M059J (cell line): Measurements from ENCODE around the gene PADI3. TPM values are rescaled to one million over a fixed set of nuclear protein-coding genes. Genes with fewer than 3 reads are reported as not detected.

Source experiments
- DNase-seq: peaks from one replicate; pipeline ENCODE4 v3.0.0-alpha.2; 2012; ENCODE audit warnings: low read depth
- total RNA-seq: library from RNA; depleted of rRNA; stranded (reverse); fragments of >200 nt; shearing (Covaris generic); gene quantifications from 2 replicates; pipeline ENCODE4 v1.2.3, GENCODE V29; 2014

Gene PADI3
- total RNA-seq, 1 experiment from 2014 or later = 5.3 TPM

DNA sequence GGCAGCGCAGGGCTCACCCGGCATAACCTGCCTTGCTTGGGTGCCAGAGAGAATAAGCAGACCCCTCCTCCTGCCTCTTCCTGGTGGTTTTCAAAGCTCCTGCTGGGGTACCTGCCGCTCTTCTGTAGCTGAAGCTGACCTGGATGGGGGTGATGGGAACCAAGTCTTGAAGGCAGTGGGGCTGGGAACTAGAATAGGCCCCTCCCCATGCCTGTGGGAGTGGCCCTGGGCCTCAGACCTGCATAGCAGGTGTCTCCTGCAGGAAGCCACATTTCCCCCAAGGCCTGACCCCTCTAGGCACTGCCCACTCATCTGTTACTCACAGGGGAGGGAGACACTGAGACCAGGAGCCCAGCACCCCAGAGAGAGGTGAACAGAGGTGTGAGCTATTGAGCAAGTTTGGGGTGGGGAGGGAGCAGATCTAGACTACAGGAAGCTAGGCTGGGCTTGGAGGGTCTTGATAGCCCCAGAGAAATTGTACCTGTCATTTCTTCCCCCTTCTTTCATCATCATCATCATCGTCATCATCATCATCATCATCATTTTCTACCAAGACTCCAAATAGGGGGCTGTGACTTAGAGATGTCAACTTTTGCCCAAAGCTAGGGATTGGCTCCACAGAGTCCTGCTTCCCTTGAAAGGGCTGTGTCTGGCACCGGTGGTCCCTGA is 33.9 kb upstream of the PADI3 start:
- DNase-seq = peak; percentile 57

DNA sequence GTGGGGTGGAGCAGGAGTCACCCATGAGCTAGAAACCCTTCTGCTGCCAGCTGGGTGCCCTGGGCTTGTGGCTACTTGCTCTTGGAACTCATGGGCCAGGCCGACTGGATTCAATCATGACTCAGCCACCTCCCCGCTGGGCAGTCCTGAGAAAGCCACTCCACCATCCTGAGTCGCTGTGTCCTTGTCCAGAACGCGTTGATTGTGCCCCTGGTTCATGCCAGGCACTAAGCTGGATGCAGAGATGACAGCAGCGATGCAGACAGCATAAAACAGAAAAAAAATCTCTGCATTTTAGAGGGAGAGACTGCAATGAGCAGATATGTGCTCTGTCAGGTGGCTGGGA is 33.4 kb upstream of the PADI3 start:
- peak; percentile 76 for DNase-seq

DNA sequence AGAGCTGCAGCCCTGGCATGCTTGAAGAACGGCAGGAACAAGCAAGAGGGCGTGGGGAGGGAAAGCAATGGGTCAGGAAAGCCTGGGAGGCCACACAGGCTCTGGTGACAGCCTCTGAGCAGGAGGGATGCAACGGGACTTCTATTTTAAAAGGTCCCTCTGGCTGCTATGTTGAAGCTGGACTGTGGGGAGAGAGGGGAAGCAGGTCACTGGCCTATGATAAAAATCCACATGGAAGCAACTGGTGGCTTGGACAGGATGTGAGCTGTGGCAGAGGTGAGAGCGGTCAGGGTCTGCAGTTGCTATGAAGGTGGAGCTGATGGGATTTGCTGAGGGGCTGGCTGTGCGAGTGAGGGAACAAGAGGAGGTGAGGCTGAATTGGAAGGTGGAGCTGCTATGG is 32.8 kb upstream of the PADI3 start:
- no peak for DNase-seq

DNA sequence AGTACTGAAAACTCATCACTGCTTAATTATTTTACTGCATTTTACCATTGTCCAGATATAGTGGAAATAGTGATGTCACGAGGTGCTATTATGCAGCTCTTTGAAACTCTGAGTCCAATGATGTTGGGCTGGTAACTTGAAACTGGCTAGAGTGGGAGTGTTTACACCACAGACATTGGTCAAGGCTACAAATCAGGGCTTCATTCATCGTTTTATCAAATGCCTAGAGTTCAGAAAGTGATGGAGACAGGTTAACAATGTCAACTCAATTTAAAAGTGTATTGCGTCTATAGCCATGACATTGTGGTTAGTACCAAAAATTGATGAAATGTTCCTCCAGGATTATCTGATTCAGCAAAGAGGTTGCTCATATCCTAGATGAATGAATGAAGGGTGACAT is 31.3 kb upstream of the PADI3 start:
- DNase-seq = no peak

DNA sequence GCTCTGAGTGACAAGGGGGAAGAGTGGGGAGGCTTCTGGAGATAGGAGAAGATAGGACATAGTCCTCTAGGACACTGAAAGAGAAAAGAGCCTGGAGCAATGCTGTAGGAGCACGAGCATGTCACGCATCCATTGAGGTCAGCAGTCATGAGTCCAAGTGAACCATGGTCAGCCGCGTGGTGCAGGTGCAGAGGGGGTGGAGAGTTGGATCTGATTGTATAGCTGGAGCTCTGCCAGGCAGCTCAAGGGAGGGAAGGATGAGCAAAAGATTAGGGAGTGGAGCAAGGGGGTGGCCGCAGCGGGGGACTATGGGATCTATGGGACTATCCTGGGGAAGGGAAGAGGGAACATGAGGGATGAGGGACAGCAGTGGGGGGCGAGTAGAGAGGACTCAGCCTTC is 30.0 kb upstream of the PADI3 start:
- DNase-seq = no peak

DNA sequence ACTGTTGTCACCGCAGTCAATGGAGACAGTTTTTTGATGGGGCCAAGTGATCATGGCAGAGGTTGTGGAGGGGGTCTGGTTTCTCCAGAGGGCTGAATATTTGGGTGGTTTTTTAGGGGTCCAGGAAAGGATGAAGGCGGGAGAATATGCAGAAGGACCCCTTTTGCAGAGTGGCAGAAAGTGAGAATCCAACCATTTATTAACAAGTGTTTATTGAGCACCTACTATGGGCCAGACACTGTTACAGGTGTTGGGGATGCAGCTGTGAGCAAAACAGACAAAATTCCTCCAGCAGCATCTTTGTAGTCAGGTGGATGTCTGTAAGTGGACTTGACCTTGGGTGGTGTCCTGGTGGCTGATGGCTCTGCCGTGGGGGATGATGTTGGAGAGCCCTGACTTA is 28.6 kb upstream of the PADI3 start:
- DNase-seq = no peak

DNA sequence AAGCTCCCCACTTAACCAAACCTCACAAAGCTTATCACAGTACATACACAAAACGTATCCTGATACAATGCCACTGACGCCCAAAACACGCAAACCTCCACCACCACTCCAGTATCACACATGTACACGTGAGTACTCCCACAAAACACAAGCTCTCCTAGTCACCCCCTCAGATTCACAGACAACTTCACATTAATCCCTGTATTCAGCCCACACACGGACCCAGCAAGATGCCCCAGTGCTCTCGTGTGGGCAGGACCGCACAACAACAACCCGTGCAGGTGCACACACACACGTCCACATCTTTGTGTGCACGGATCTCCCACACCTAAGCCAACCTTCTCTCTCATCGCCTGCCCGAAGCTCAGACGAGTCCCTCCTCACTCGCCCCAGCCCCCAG is 26.3 kb upstream of the PADI3 start:
- no peak for DNase-seq

DNA sequence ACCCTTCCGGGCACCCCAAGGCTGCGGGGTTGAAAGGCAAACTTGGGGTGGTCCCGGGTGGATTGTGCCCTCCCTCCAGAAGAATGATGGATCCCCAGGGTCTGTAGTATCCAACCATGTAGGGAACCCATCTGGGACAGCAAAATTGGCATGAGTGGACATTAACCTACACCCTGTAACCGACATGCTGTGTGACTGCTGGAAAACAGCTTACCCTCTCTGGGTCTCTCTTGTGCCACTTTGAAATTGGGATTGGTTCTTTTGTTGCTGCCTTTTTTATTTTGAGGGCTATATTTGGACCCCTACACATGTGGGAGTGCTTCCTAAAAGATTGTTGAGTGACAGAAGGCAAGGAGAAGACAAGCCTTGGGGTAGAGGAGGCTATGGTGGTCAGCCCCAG is 24.5 kb upstream of the PADI3 start:
- no peak for DNase-seq

DNA sequence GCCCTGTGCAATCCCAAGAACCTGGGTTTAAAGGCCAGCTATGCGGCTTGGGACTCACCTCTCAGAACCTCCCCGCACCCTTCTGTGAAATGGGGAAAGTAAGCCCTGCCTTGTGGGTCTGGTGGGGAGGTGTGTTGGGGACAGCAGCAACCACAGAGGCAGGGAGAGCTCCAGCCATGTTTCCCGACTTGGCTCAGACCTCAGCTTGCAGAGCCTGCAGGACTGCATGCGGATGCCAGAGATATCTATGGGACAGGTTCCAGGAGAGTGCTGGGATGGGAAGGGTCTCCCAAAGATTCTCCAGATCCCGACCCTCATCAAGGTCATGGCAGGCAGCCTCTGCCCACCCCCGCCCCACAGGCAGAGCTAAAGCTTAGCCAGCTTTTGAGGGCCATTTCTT is 23.8 kb upstream of the PADI3 start:
- DNase-seq = no peak

DNA sequence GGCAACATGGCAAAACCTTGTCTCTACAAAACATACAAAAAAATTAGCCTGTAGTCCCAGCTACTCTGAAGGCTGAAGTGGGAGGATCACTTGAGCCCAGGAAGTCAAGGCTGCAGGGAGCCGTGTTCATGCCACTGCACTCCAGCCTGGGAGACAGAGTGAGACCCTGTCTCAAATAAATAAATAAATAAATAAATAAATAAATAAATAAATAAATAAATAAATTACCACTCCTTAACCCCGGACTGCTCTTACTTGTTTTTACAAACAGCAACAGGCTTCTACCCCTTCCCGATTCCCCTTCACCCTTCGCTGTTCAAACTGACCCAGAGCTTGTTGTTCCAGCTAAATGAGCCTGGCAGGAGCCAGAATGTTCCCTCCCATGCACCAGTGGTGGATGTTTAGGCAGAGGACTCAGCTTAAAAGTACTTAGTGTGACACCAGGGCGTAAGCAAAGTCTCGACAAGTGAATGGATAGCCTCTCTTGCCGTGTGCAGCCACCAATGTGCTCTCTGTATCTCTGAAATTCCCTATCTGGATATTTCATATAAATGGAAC is 21.5 kb upstream of the PADI3 start:
- no peak for DNase-seq

DNA sequence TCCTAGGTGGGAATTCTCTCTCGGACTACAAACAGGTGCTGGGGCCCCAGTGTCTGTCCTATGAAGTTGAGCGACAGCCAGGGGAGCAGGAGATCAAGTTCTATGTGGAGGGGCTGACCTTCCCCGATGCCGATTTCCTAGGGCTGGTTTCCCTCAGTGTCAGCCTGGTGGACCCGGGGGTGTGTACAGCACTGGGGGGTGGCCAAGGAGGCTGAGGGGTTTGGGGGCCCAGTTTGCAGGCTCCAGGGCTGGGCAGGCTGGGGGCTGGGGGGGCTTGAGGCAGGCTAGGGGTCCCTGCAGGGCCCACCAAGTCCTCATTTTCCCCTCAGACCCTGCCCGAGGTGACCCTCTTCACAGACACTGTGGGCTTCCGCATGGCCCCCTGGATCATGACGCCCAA is 20.3 kb upstream of the PADI3 start:
- DNase-seq = no peak

DNA sequence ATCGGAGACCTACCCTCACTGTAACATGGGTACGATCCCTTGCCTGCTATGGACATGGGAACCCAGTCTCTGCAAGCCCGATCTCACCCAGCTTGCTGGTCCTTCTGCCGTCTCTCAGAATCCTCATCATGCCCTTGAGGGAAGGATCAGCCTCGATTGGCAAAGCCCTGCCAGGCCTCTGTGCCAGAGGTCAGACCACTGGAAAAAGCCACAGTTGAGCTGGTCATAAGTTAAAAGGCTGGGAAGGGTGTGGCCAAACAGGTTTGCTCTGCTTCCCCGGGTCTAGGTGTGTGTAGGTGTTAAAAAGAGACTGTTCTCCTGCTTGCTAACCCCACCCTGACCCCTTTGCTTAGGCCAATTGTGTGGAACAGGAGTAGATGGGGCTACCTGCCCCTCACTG is 19.5 kb upstream of the PADI3 start:
- DNase-seq = peak; percentile 61

DNA sequence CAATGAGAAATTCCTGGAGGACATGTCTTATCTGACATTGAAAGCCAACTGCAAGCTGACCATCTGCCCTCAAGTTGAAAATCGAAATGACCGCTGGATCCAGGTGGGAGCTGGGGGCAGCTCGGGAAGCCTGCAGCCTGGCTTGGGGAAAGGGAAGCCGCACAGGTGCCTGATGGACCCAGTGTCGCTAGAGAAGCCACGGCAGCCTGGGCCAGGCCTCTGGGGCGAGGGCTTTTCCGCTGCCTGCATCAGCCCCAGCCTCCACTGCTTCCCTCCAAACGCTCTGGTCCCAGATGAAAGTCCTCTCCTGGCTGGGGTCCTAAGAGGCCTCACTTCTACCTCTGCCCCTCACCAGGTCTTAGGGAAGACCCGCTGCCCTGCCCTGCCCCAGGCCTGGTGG is 18.8 kb upstream of the PADI3 start:
- no peak for DNase-seq

DNA sequence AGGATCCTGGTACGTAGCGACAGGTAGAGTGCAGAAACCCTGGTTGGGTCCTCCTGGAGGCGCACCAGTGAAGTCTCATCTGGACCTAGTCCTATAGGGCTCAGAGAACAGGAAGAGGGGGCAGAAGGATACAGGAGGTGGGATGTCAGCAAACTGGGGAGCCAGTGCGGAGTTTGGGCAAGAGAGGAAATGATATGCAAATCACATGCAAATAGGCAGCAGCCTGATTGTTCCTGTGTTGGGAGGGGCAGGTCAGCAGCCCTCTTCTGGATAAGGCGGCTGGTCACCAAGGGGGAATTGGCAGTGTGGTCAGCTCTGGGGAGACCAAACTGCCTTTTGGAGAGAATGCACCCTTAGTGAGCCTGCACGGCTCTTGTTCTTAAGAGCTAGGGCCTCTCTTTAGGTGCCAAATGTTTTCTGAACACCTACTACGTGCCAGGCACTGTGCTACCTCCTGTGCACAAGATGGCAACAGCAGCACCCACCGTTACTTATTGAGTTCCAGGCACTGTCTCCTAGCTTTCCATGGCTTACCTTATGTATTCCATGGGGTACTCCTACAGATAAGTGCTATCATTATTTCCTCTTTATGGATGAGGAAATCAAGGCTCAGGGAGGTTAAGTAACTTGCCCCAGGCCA is 18.1 kb upstream of the PADI3 start:
- DNase-seq = no peak

DNA sequence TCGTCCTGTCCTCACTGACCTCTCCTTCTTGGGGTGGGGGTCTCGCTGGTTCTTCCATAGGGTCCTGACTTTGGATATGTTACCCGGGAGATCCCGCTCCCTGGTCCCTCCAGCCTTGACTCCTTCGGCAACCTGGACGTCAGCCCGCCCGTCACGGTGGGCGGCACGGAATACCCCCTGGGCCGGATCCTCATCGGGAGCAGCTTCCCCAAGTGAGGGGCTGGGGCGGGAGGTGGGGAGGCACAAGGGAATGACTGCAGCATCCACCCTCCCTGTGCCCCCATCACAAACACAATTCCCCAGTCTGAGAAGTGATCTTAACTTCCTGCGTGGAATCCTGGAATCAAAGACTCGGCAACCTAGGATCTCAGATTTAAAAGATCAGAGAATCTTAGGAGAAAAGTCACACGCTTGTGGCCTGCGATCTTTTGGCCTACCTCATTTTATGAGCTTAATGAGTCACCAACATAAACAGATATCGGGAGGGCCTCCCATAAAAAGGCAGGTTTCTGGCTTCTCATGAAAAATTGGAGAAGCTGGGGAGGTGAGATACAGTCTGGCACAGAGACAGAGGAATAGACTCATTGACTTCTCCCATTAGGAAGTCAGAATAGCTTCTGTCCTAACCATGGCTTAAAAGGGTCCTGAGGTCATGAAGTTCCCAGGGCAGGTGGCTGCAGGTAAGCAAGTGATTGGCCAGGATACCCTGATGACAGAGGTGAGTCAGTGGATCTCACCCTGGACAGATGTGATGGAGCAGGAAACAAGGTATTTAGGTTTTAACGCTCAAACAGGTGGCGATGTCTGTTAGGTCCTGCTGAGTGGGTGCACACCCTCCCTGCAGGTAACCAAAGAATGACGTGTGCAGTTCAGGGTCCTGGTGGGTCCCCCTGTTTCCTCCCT is 15.9 kb upstream of the PADI3 start:
- DNase-seq = peak; percentile 99

DNA sequence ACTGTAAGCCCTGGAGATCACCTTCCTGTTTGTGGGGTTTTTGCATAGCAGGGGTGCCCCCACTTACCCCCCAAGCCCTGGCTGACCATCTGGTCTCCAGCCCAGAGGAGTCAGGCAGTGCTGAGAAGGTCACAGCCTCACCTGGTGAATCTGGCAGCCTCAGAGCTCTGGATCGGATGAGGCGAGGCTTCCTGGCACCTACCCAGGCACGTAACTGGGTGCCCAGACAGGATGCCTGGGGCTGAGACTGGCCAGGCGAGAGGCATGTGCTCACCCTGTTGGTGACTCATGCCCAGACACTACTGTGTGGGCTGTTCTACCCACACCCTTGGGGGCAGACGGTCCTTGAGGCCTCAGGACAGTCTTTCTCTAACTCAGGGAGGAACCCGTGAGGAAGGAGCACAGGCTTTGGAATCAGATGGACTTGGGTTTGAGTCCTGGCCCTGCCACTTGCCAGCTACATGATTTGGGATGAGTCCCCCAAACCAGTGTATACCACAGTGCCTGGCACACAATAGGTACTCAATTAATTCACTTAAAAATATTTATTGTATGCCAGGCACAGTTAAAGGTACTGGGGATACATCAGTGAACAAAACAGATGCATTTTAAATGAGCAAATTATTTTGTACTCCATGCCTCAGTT is 15.1 kb upstream of the PADI3 start:
- peak; percentile 100 for DNase-seq

DNA sequence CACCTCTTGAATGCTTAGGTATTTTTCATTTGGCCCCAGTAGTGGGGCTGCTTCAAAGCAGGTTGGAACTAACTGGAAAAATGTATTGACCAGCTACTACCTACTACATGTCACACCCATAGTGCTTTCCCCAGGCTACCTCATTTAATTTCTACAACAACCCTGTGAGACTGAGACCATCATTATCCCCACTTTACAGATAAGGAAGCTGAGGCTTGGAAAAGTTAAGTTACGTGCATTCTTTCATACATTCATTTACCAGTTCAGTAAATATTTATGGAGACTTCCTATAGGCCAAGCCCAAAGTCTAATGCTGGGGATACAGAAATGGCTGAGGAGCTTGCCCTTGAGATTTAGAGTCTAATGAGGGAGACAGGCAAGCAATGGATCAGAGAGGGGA is 14.5 kb upstream of the PADI3 start:
- DNase-seq = no peak

DNA sequence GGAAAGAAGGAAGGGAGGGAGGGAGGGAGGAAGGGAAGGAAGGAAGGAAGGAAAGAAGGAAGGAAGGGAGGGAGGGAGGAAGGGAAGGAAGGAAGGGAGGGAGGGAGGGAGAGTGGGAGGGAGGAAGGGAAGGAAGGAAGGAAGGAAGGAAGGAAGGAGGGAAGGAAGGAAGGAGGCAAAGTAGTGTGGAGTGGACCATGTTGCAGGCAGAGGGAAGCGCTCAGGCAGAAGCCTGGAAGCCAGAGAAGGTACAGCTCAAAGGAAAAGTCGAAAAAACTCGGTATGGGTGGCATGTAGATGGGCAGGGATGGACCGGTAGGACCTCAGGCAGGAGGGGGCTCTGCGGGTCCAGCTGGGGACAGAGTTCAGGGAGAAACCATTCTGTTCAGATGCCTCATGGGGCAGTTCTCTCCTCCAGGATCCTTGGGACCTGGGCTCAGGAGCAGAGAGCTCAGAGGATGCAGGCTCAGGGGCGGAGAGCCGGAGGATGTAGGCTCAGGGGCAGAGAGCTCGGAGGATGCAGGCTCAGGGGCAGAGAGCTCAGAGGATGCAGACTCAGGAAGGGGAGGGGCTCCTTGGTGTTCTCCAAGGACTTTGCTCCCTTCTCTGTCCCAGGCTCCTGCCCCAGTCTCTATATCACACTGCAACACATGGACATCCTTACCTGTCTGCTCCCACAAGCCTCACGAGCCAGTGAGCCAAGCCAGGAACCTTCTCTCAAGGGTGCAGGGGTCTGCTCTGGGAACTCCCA is 13.6 kb upstream of the PADI3 start:
- no peak for DNase-seq

DNA sequence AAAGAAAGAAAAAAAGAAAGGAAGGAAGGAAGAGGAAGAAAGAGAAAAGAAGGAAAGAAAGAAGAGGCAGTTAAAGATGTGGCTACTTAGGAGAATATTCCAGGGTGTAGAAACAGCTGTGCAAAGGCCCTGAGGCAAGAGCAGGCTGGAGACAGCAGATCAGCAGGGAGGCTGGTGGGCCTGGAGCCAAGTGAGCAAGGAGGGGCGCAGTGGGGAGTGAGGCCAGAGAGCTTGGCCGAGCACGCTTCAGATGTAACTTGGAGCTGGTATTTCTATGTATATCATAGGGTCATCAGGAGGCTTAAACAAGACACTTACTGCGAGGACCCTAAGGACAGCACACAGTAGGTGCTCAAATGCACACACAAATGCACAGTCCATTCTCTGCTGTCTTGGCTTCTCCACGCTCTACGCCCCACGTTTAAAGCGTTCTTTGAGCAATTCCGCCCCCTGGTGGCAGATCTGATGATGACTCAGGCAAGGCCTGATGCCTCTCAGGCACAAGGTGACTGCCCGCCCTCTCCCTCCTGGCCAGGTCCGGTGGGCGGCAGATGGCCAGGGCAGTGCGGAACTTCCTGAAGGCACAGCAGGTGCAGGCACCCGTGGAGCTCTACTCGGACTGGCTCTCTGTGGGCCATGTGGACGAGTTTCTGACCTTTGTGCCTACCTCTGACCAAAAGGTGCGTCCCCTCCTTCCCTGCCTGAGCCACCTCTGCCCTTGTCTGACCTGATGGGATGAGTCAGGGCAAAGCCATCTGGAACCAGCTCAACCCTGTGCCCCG is 11.9 kb upstream of the PADI3 start:
- peak; percentile 94 for DNase-seq

DNA sequence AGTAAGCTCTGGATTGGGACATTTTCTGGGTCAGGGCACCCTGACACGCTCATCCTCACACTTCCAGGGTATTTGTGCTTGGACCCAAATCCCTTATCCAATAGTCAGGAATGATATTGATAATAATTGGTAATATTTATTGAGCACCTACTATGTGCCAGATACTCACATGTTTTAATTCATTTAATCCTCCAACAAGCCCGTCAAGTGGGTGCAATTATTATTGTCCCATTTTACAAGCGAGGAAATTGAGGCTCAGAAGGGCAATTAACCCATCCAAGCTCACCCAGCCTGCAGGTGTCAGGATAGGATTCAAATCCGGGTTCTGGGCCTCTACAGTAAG is 11.4 kb upstream of the PADI3 start:
- DNase-seq = no peak

DNA sequence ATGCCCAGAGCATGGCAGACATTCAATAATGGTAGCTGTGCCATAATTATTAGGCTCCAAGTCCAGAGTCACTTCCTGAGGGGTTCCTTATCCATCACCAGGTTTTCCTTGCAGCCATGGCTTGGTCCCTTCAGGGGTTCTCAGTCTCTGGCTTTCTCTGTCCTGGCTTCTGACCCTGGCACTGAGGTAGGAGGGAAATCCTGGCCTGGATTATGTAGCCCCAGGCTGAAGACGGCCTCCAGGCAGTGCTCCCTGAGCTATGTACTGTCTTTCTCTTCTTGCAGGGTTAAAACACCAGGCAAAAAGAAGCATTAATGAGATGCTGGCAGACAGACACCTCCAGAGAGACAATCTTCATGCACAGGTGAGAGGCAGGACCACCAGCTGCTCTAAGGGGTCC is 9.5 kb upstream of the PADI3 start:
- peak; percentile 94 for DNase-seq
